SK-N-SH (cell line): ENCODE data around the gene CAV3. TPM values are rescaled to one million over a fixed set of nuclear protein-coding genes. Genes with fewer than 3 reads are reported as not detected.

Source experiments
- CTCF ChIA-PET: fragments of 300-600, 350-600 bp; formaldehyde crosslinking; extraction: SDS; loops from one replicate; lab custom pipeline; 2021; lab: Yijun Ruan, JAX
- POLR2A ChIA-PET: fragments of 350-600 bp; sonication (Branson Sonifier 250); formaldehyde crosslinking; extraction: SDS; loops from one replicate; lab custom pipeline; 2020; ENCODE audit warnings: antibody characterized with exemption, inconsistent platforms; lab: Yijun Ruan, JAX
- DNase-seq: peaks from one replicate; pipeline ENCODE4 v3.0.0; 2012
- H2AFZ ChIP-seq: fragments of 200-600 bp; sonication (generic); 2 replicates; pipeline ENCODE4 v1.8.1; 2016; ENCODE audit warnings: antibody characterized with exemption, mild to moderate bottlenecking, low read depth
- H3F3A ChIP-seq: fragments of 200-600 bp; sonication (generic); replicated peaks from 2 replicates; pipeline ENCODE3; 2016; ENCODE audit warnings: antibody characterized with exemption, mild to moderate bottlenecking; ENCODE audit not compliant: insufficient read depth
- H3K27ac ChIP-seq, 2 experiments: fragments of 200-500 bp in 1 of 2; fragments of 200-600 bp in 1 of 2; sonication (Bioruptor generic) in 1 of 2; sonication (generic), shearing (Covaris generic) in 1 of 2; 2 replicates each; pipeline versions ENCODE4 v1.5.1 to v1.6.1; 2014 to 2016; ENCODE audit warnings: low read depth in 2 of 2, inconsistent platforms in 1 of 2, low read length in 1 of 2, mild to moderate bottlenecking in 1 of 2, mixed read lengths in 1 of 2
- H3K27me3 ChIP-seq: fragments of 200-600 bp; sonication (generic), shearing (Covaris generic); 2 replicates; pipeline ENCODE4 v1.6.1; 2016; ENCODE audit warnings: mixed run types; ENCODE audit not compliant: insufficient read depth
- H3K36me3 ChIP-seq, 2 experiments: fragments of 200-500 bp in 1 of 2; fragments of 200-600 bp in 1 of 2; sonication (Bioruptor generic) in 1 of 2; sonication (generic) in 1 of 2; replicated peaks in 1 of 2; 2 replicates each; pipeline versions ENCODE3 to v1.5.1; 2014 to 2016; ENCODE audit warnings: low read length in 1 of 2, mild to moderate bottlenecking in 1 of 2; ENCODE audit not compliant: insufficient read depth in 2 of 2, control insufficient read depth in 1 of 2
- H3K4me1 ChIP-seq, 2 experiments: fragments of 200-500 bp in 1 of 2; fragments of 200-600 bp in 1 of 2; sonication (Bioruptor generic) in 1 of 2; sonication (generic), shearing (Covaris generic) in 1 of 2; 2 replicates each; pipeline versions ENCODE4 v1.5.1 to v1.6.1; 2014 to 2016; ENCODE audit warnings: low read depth in 1 of 2, low read length in 1 of 2, mixed run types in 1 of 2; ENCODE audit not compliant: insufficient read depth in 2 of 2, control insufficient read depth in 1 of 2
- H3K4me2 ChIP-seq: fragments of 200-600 bp; sonication (generic), shearing (Covaris generic); 2 replicates; pipeline ENCODE4 v1.6.1; 2017; ENCODE audit warnings: mixed run types
- H3K4me3 ChIP-seq, 2 experiments: fragments of 200-500 bp in 1 of 2; fragments of 200-600 bp in 1 of 2; sonication (Bioruptor generic) in 1 of 2; sonication (generic), shearing (Covaris generic) in 1 of 2; 2 replicates each; pipeline versions ENCODE4 v1.5.1 to v1.8.1; 2014 to 2016; ENCODE audit warnings: low read depth in 2 of 2, inconsistent platforms in 1 of 2, low read length in 1 of 2, mild to moderate bottlenecking in 1 of 2, mixed read lengths in 1 of 2, moderate library complexity in 1 of 2
- H3K79me2 ChIP-seq: fragments of 200-600 bp; sonication (generic); 2 replicates; pipeline ENCODE4 v1.8.1; 2017; ENCODE audit warnings: mild to moderate bottlenecking; ENCODE audit not compliant: insufficient read depth
- H3K9ac ChIP-seq: fragments of 200-600 bp; sonication (generic); 2 replicates; pipeline ENCODE4 v1.6.1; 2017; ENCODE audit warnings: mixed run types
- H3K9me2 ChIP-seq: fragments of 200-600 bp; sonication (generic); 2 replicates; pipeline ENCODE4 v1.6.1; 2017; ENCODE audit warnings: mixed run types
- H3K9me3 ChIP-seq: fragments of 200-600 bp; sonication (generic); 2 replicates; pipeline ENCODE4 v1.6.1; 2017; ENCODE audit warnings: mixed run types, mild to moderate bottlenecking, moderate library complexity
- H4K20me1 ChIP-seq: fragments of 200-600 bp; sonication (generic); 2 replicates; pipeline ENCODE4 v1.6.1; 2017; ENCODE audit warnings: mild to moderate bottlenecking, mixed run types; ENCODE audit not compliant: insufficient read depth
- CHD2 ChIP-seq: fragments of 150-350 bp; IDR thresholded peaks from 2 replicates; pipeline ENCODE4 v1.6.1; 2018; ENCODE audit warnings: low read length; ENCODE audit not compliant: partially characterized antibody
- ELF1 ChIP-seq: IDR thresholded peaks from 2 replicates; pipeline ENCODE4 v1.4.0; 2012
- EP300 ChIP-seq, 2 experiments: IDR thresholded peaks; 2 replicates each; pipeline versions ENCODE4 v1.4.0 to v1.6.1; 2012; ENCODE audit warnings: borderline replicate concordance in 1 of 2, low read depth in 1 of 2, low read length in 1 of 2
- FOSL2 ChIP-seq: IDR thresholded peaks from 2 replicates; pipeline ENCODE4 v1.4.0; 2012; ENCODE audit warnings: low read depth, mild to moderate bottlenecking, moderate library complexity, borderline replicate concordance
- FOXJ3 ChIP-seq: sonication (generic); formaldehyde crosslinking; IDR thresholded peaks from 2 replicates; pipeline ENCODE4 v1.5.1; 2020; ENCODE audit warnings: mild to moderate bottlenecking, missing genetic modification reagents
- GATA2 ChIP-seq: sonication (generic); formaldehyde crosslinking; IDR thresholded peaks from 2 replicates; pipeline ENCODE4 v1.5.0; 2020; ENCODE audit warnings: mild to moderate bottlenecking, missing genetic modification reagents
- JUND ChIP-seq: IDR thresholded peaks from 2 replicates; pipeline ENCODE4 v1.4.0; 2012
- MEF2A ChIP-seq: IDR thresholded peaks from 2 replicates; pipeline ENCODE4 v1.4.0; 2012; ENCODE audit warnings: low read depth, borderline replicate concordance
- NFIC ChIP-seq: IDR thresholded peaks from 2 replicates; pipeline ENCODE4 v1.4.0; 2012; ENCODE audit warnings: borderline replicate concordance
- NRF1 ChIP-seq: IDR thresholded peaks from 2 replicates; pipeline ENCODE4 v1.6.1; 2012; ENCODE audit warnings: low read depth, mild to moderate bottlenecking, low read length
- RCOR1 ChIP-seq: fragments of 150-350 bp; IDR thresholded peaks from 2 replicates; pipeline ENCODE4 v1.6.1; 2017; ENCODE audit warnings: antibody characterized with exemption, low read length
- RFX5 ChIP-seq: IDR thresholded peaks from 2 replicates; pipeline ENCODE4 v1.6.1; 2012; ENCODE audit warnings: mild to moderate bottlenecking, improper control_type of control experiment, low read length
- TAF1 ChIP-seq: IDR thresholded peaks from 2 replicates; pipeline ENCODE4 v1.6.1; 2012; ENCODE audit warnings: low read depth, mild to moderate bottlenecking, low read length, moderate library complexity, borderline replicate concordance
- TEAD4 ChIP-seq: IDR thresholded peaks from 2 replicates; pipeline ENCODE4 v1.4.0; 2012; ENCODE audit warnings: mild to moderate bottlenecking, borderline replicate concordance; ENCODE audit not compliant: insufficient read depth
- WGBS: methylation state at CpG from one replicate; pipeline ENCODE4 v1.1.6; 2017; ENCODE audit warnings: low lambda C conversion rate; 5-methylcytosine and 5-hydroxymethylcytosine counted together
- polyA plus RNA-seq, 3 experiments: library from polyadenylated mRNA; depleted of rRNA; stranded (reverse); fragments of >200 nt; gene quantifications; 2 replicates each; pipeline ENCODE4 v1.2.3, GENCODE V29; 2012
- TF ChIP-seq, protein P1 (sequence below): IDR thresholded peaks from 2 replicates; pipeline ENCODE4 v1.4.0; 2012; ENCODE audit warnings: low read depth, borderline replicate concordance
- TF ChIP-seq, protein P2 (sequence below): IDR thresholded peaks from 2 replicates; pipeline ENCODE4 v1.4.0; 2012; ENCODE audit warnings: low read depth, borderline replicate concordance
- TF ChIP-seq, protein P3 (sequence below): fragments of 150-350 bp; IDR thresholded peaks from 2 replicates; pipeline ENCODE4 v1.6.1; 2016; ENCODE audit warnings: mild to moderate bottlenecking, low read depth, low read length
- TF ChIP-seq, protein P4 (sequence below): IDR thresholded peaks from 2 replicates; pipeline ENCODE4; 2012

The CAV3 gene
- polyA plus RNA-seq, 1 of the 3 experiments (the other 2 are of a cell fraction), result not detected

DNA sequence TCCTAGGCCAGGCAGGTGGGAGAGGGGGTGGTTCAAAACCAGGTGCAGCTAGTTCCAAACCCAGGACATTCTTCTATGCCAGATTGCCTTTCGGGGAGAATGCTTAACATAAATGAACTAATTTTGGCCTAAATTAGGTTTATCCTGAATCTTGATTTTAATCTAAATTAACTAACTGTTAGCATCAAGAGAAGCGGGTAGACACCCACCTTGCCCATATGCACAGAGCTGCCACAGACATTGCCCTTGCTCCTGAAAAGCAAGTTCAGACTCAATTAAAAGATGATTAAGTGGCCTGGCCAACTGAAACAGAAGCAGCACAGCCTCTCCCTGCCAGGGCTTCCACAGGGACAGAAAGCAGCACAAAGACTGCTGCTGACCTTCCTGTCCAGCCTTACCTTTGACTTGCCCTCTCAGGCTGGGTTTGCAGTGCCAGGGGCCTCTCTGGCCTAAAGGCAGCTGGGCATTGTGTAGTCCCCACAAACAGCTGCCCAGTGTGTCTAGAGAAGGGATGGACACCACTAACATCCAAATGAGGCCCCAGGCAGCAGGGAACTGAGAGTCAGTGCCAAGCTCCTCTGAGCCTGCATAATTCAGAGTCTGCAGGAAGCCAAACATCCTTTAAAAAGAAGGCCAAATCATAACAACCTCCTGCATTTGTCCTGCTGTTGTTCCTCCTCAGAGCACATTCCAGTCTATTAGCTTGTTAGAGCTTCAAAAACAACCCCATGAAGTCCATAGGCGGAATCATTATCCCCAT is 51.3 kb downstream of the CAV3 start:
- no peak overlapping the region for H3K4me2 ChIP-seq
- H3K9ac ChIP-seq, result no peak overlapping the region
- no peaks in the 10 kb centered on the region for H3K27me3 ChIP-seq
- H3K9me2 ChIP-seq, result no peaks in the 10 kb centered on the region
- peaks cover 0 to 21% of the 10 kb centered on the region in 2 experiments; a peak in 2 of 4 replicates for H3K4me1 ChIP-seq
- ChIA-PET CTCF (interaction anchor here (1.1 to 3.9 kb wide), 3 partner anchors 9 to 203 kb away, joined by 3 to 40 read pairs (median 3); partner anchors contain the start of gene OXTR), POLR2A (interaction anchor here (1.0 to 1.1 kb wide), 2 partner anchors 8 to 134 kb away, joined by 5 to 6 read pairs; no protein-coding TSS in a partner anchor)
- no peak overlapping the region for H3K4me3 ChIP-seq
- H3K27ac ChIP-seq, result peak overlapping the region in 1 of 2 experiments; percentile 96; a peak in 2 of 4 replicates
- no peaks in the 10 kb centered on the region for H3K79me2 ChIP-seq
- peaks cover 0 to 2% of the 10 kb centered on the region in 2 experiments for H3K36me3 ChIP-seq
- 74% methylated on average over 3 of the region's 3 CpGs for WGBS
- H2AFZ ChIP-seq, result no peak overlapping the region
- no peak for TF ChIP-seq FOSL2
- TF ChIP-seq ELF1, result no peak
- peak; percentile 84 for TF ChIP-seq RCOR1
- TF ChIP-seq EP300 (IDR thresholded peaks at IDR 0.05; ENCODE audit: borderline replicate concordance in 1 of 2, low read depth in 1 of 2, low read length in 1 of 2), result peak in 1 of 2 experiments; percentile 90; a peak in 2 of 4 replicates
- TF ChIP-seq TEAD4, result no peak
- TF ChIP-seq CHD2, result peak; percentile 68
- peak; percentile 66; the same call in 1 of the 2 replicates for TF ChIP-seq FOXJ3 (CRISPR knock-in tag)
- peak; percentile 87 for TF ChIP-seq GATA2 (CRISPR knock-in tag)
- peaks cover 4% of the 10 kb centered on the region for H3F3A ChIP-seq
- DNase-seq, result peak; percentile 59
- no peaks in the 10 kb centered on the region for H4K20me1 ChIP-seq
- H3K9me3 ChIP-seq, result 0 out of 2 replicates have a peak, but pooled peaks cover 4% of the 10 kb centered on the region

DNA sequence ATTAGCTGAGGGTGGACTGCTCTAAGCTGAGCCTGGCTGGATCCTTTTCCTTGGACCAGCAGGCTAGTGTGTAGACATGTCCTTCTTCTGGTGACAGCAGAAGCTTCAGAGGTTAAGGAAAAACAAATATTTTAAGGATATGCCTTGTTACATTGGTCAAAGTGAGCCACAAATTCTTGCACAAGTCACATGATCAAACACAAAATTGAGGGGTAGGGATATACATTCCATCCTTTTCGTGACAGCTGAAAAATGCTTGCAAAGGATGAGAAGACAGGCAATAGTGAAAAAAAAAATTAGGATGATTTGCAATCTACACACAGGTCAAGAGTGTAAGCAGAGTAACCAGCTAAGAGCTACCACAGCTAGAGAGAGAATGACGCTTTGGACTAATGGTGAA is 56.9 kb downstream of the CAV3 start:
- H3K9me3 ChIP-seq, result 0 out of 2 replicates have a peak, but pooled peaks cover 4% of the 10 kb centered on the region
- no peaks in the 10 kb centered on the region for H3K9me2 ChIP-seq
- H3K27me3 ChIP-seq, result no peaks in the 10 kb centered on the region
- 62% methylated on average over 2 of the region's 2 CpGs for WGBS
- H3K79me2 ChIP-seq, result no peaks in the 10 kb centered on the region
- ChIA-PET CTCF (interaction anchor here (1.6 kb wide), 1 partner anchor 22 kb away, joined by 8 read pairs; the partner anchor contains the start of gene OXTR), POLR2A (no interaction called here)
- no peak for TF ChIP-seq ELF1
- TF ChIP-seq, protein P1, sequence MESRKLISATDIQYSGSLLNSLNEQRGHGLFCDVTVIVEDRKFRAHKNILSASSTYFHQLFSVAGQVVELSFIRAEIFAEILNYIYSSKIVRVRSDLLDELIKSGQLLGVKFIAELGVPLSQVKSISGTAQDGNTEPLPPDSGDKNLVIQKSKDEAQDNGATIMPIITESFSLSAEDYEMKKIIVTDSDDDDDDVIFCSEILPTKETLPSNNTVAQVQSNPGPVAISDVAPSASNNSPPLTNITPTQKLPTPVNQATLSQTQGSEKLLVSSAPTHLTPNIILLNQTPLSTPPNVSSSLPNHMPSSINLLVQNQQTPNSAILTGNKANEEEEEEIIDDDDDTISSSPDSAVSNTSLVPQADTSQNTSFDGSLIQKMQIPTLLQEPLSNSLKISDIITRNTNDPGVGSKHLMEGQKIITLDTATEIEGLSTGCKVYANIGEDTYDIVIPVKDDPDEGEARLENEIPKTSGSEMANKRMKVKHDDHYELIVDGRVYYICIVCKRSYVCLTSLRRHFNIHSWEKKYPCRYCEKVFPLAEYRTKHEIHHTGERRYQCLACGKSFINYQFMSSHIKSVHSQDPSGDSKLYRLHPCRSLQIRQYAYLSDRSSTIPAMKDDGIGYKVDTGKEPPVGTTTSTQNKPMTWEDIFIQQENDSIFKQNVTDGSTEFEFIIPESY, result no peak
- TF ChIP-seq, protein P2, sequence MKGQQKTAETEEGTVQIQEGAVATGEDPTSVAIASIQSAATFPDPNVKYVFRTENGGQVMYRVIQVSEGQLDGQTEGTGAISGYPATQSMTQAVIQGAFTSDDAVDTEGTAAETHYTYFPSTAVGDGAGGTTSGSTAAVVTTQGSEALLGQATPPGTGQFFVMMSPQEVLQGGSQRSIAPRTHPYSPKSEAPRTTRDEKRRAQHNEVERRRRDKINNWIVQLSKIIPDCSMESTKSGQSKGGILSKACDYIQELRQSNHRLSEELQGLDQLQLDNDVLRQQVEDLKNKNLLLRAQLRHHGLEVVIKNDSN, result no peak
- TF ChIP-seq JUND, result no peak
- TF ChIP-seq FOSL2, result no peak
- no peak for TF ChIP-seq TAF1
- no peak for TF ChIP-seq FOXJ3 (CRISPR knock-in tag)
- no peak for TF ChIP-seq NRF1
- TF ChIP-seq, protein P3, sequence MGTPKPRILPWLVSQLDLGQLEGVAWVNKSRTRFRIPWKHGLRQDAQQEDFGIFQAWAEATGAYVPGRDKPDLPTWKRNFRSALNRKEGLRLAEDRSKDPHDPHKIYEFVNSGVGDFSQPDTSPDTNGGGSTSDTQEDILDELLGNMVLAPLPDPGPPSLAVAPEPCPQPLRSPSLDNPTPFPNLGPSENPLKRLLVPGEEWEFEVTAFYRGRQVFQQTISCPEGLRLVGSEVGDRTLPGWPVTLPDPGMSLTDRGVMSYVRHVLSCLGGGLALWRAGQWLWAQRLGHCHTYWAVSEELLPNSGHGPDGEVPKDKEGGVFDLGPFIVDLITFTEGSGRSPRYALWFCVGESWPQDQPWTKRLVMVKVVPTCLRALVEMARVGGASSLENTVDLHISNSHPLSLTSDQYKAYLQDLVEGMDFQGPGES, result no peak
- TF ChIP-seq RFX5, result no peak
- TF ChIP-seq NFIC, result no peak
- TF ChIP-seq MEF2A, result no peak
- TF ChIP-seq, protein P4, sequence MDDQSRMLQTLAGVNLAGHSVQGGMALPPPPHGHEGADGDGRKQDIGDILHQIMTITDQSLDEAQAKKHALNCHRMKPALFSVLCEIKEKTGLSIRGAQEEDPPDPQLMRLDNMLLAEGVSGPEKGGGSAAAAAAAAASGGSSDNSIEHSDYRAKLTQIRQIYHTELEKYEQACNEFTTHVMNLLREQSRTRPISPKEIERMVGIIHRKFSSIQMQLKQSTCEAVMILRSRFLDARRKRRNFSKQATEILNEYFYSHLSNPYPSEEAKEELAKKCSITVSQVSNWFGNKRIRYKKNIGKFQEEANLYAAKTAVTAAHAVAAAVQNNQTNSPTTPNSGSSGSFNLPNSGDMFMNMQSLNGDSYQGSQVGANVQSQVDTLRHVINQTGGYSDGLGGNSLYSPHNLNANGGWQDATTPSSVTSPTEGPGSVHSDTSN, result no peak
- H4K20me1 ChIP-seq, result no peaks in the 10 kb centered on the region
- H3K4me1 ChIP-seq, result peaks cover 0 to 22% of the 10 kb centered on the region in 2 experiments; a peak in 2 of 4 replicates
- H3K4me2 ChIP-seq, result no peak overlapping the region
- H3F3A ChIP-seq, result no peaks in the 10 kb centered on the region
- H2AFZ ChIP-seq, result no peak overlapping the region
- H3K36me3 ChIP-seq, result peaks cover 0 to 3% of the 10 kb centered on the region in 2 experiments
- no peak overlapping the region; a peak in 1 of 4 replicates for H3K4me3 ChIP-seq
- no peak for DNase-seq
- no peak overlapping the region for H3K27ac ChIP-seq
- H3K9ac ChIP-seq, result no peak overlapping the region
